SKM-1 (cell line): ENCODE measurements around the gene METTL23.
"Not testable (repeated sequence)": the region's sequence is repeated elsewhere in the genome, so short reads cannot be mapped to it uniquely, and the experiment has no call there.

Source experiments
- DNase-seq: peaks from one replicate; lab custom pipeline; 2025; ENCODE audit not compliant: unreplicated experiment; lab: John Stamatoyannopoulos, UW

The METTL23 gene

GRCh38 chr17:76713765-76714164, 12.9 kb upstream of the METTL23 start:
- DNase-seq: no peak

- no peak for DNase-seq
Measured at GRCh38 chr17:76714336-76714735, 12.3 kb upstream of the METTL23 start.

- peak; percentile 38 for DNase-seq
Measured at GRCh38 chr17:76714822-76715495, 11.7 kb upstream of the METTL23 start.

- DNase-seq: no peak
Measured at GRCh38 chr17:76715496-76715830, 11.2 kb upstream of the METTL23 start.

GRCh38 chr17:76716146-76716838, 10.3 kb upstream of the METTL23 start:
- peak; percentile 93 for DNase-seq

- DNase-seq: no peak
Measured at GRCh38 chr17:76716839-76717215, 9.8 kb upstream of the METTL23 start.

GRCh38 chr17:76718516-76718915, 8.1 kb upstream of the METTL23 start:
- DNase-seq: no peak

- DNase-seq: no peak
Measured at GRCh38 chr17:76720211-76720610, 6.4 kb upstream of the METTL23 start.

- DNase-seq: no peak
Measured at GRCh38 chr17:76720941-76721340, 5.7 kb upstream of the METTL23 start.

- DNase-seq: no peak
Measured at GRCh38 chr17:76721463-76721862, 5.2 kb upstream of the METTL23 start.

- DNase-seq: no peak
Measured at GRCh38 chr17:76722279-76722678, 4.4 kb upstream of the METTL23 start.

- DNase-seq: not testable (repeated sequence)
Measured at GRCh38 chr17:76722977-76723376, 3.7 kb upstream of the METTL23 start.

- no peak for DNase-seq
Measured at GRCh38 chr17:76723812-76724211, 2.8 kb upstream of the METTL23 start.

- DNase-seq: peak; percentile 35
Measured at GRCh38 chr17:76725580-76726230, 934 bp upstream of the METTL23 start.

- peak; percentile 91 for DNase-seq
Measured at GRCh38 chr17:76726231-76726775, 336 bp upstream of the METTL23 start, which contains the start of gene JMJD6. Gene JMJD6, minus strand, starts transcription at chr17:76726606. Its CDS starts 131 bp downstream, at chr17:76726475.

- DNase-seq: no peak
Measured at GRCh38 chr17:76727745-76728456, 1.3 kb downstream of the METTL23 start.

- DNase-seq: not testable (repeated sequence)
Measured at GRCh38 chr17:76731800-76732733, 5.4 kb downstream of the METTL23 start.

GRCh38 chr17:76732734-76733617, 6.3 kb downstream of the METTL23 start:
- DNase-seq: no peak

- DNase-seq: no peak
Measured at GRCh38 chr17:76733618-76733957, 6.9 kb downstream of the METTL23 start.
